ENCODE measurements around the gene ENAM.

- TF ChIP-seq CTCF (IDR thresholded peaks at IDR 0.05; ENCODE audit: low read depth, low read length, poor library complexity, severe bottlenecking), result no peak
- TF ChIP-seq EZH2phosphoT487 (IDR thresholded peaks at IDR 0.05; ENCODE audit: borderline replicate concordance, low read length), result no peak
These were observed 5.2 kb upstream of the ENAM start for GRCh38 chr4:70623323-70623722.

All from DOHH2 (cell line).